SIG-M5 (cell line): ENCODE data around the gene LRRC42.
"Not testable (repeated sequence)": the region's sequence is repeated elsewhere in the genome, so short reads cannot be mapped to it uniquely, and the experiment has no call there.

Experiments
- DNase-seq: peaks from one replicate; lab custom pipeline; 2025; lab: John Stamatoyannopoulos, UW

Gene LRRC42

GRCh38 chr1:53967409-53968124, 21.4 kb downstream of the LRRC42 start:
- no peak for DNase-seq

GRCh38 chr1:53968125-53968513, 22.0 kb downstream of the LRRC42 start:
- DNase-seq = no peak

GRCh38 chr1:53969323-53969722, 23.2 kb downstream of the LRRC42 start:
- not testable (repeated sequence) for DNase-seq

- DNase-seq = no peak
Observed at GRCh38 chr1:53971718-53972117, 25.6 kb downstream of the LRRC42 start.

- DNase-seq = no peak
Observed at GRCh38 chr1:53975861-53976260, 29.7 kb downstream of the LRRC42 start.

GRCh38 chr1:53979712-53980450, 33.7 kb downstream of the LRRC42 start:
- no peak for DNase-seq

GRCh38 chr1:53981220-53981619, 35.1 kb downstream of the LRRC42 start:
- no peak for DNase-seq

GRCh38 chr1:53982034-53982762, 36.0 kb downstream of the LRRC42 start:
- no peak for DNase-seq

GRCh38 chr1:53982763-53983104, 36.6 kb downstream of the LRRC42 start:
- DNase-seq = no peak

GRCh38 chr1:53984726-53985125, 38.6 kb downstream of the LRRC42 start:
- no peak for DNase-seq

- DNase-seq = no peak
Observed at GRCh38 chr1:53986458-53986857, 40.3 kb downstream of the LRRC42 start.

- DNase-seq = no peak
Observed at GRCh38 chr1:53987880-53988279, 41.7 kb downstream of the LRRC42 start.

- no peak for DNase-seq
Observed at GRCh38 chr1:53992085-53992874, 46.1 kb downstream of the LRRC42 start.

- DNase-seq = not testable (repeated sequence)
Observed at GRCh38 chr1:53994516-53994915, 48.4 kb downstream of the LRRC42 start.

GRCh38 chr1:53995683-53996082, 49.5 kb downstream of the LRRC42 start:
- no peak for DNase-seq

- no peak for DNase-seq
Observed at GRCh38 chr1:53998223-53998622, 52.1 kb downstream of the LRRC42 start.

GRCh38 chr1:53999920-54000319, 53.8 kb downstream of the LRRC42 start:
- DNase-seq = no peak

GRCh38 chr1:54001591-54001990, 55.4 kb downstream of the LRRC42 start:
- no peak for DNase-seq

- no peak for DNase-seq
Observed at GRCh38 chr1:54002544-54003248, 56.5 kb downstream of the LRRC42 start.

- no peak for DNase-seq
Observed at GRCh38 chr1:54003249-54003646, 57.1 kb downstream of the LRRC42 start.

- not testable (repeated sequence) for DNase-seq
Observed at GRCh38 chr1:54003750-54004480, 57.8 kb downstream of the LRRC42 start.
